K562 (cell line): ENCODE results near the gene CYP11A1. TPM values are rescaled to one million over a fixed set of nuclear protein-coding genes. Genes with fewer than 3 reads are reported as not detected.
"Not testable (repeated sequence)": the region's sequence is repeated elsewhere in the genome, so short reads cannot be mapped to it uniquely, and the experiment has no call there.

Experiments used
- ATAC-seq: fragments of 200-7000 bp; cut with Tn5 transposase; 3 replicates; pipeline ENCODE4 v1.9.1; 2020; ENCODE audit warnings: moderate library complexity
- BruUV-seq: library from RNA; stranded (reverse); fragments of 400-500 nt; replicated peaks from 2 replicates; lab custom pipeline; 2021; lab: Mats Ljungman, UMichigan
- CTCF ChIA-PET: fragments of 300-600 bp; formaldehyde crosslinking; extraction: SDS; loops from one replicate; lab custom pipeline; 2021; ENCODE audit warnings: low intra/inter-chr PET ratio; lab: Yijun Ruan, JAX
- POLR2A ChIA-PET: fragments of 300-600, 350-650 bp; sonication (Branson Sonifier 250); formaldehyde crosslinking; extraction: SDS; loops from one replicate; lab custom pipeline; 2021; ENCODE audit warnings: antibody characterized with exemption, inconsistent platforms; lab: Yijun Ruan, JAX
- DNase-seq, 4 experiments: peaks; one replicate each; pipeline versions ENCODE4 v3.0.0 to v3.0.0-alpha.2; 2011 to 2018; ENCODE audit warnings: low spot score in 3 of 4, mixed read lengths in 3 of 4; ENCODE audit errors: extremely low read depth in 1 of 4
- FAIRE-seq: peaks from 2 replicates; lab custom pipeline; 2011; peaks lifted over from hg19 to GRCh38; lab: Jason Lieb, UNC
- H2AFZ ChIP-seq: 2 replicates; pipeline ENCODE4 v1.6.0; 2011; ENCODE audit warnings: low read depth, low read length, control low read depth, inconsistent platforms
- H3K27ac ChIP-seq: fragments of 200-600 bp; 3 replicates; pipeline ENCODE4 v1.8.0; 2011; ENCODE audit warnings: low read depth, mild to moderate bottlenecking, control low read depth, inconsistent platforms, low read length, moderate library complexity, mixed read lengths; ENCODE audit errors: extremely low read depth
- H3K27me3 ChIP-seq, 2 experiments: fragments of 300-600 bp in 1 of 2; 2 replicates in 1 of 2; 3 replicates in 1 of 2; pipeline versions ENCODE4 v1.6.0 to v1.8.0; 2011; ENCODE audit warnings: inconsistent platforms in 2 of 2, low read length in 2 of 2, mild to moderate bottlenecking in 1 of 2, mixed read lengths in 1 of 2, moderate library complexity in 1 of 2; ENCODE audit not compliant: control insufficient read depth in 2 of 2, insufficient read depth in 2 of 2
- H3K36me3 ChIP-seq: fragments of 300-600 bp; 3 replicates; pipeline ENCODE4 v1.8.0; 2011; ENCODE audit warnings: mild to moderate bottlenecking, low read length, inconsistent platforms; ENCODE audit not compliant: control insufficient read depth, insufficient read depth
- H3K4me1 ChIP-seq, 2 experiments: fragments of 200-600 bp in 1 of 2; replicated peaks in 1 of 2; 2 replicates in 1 of 2; 3 replicates in 1 of 2; pipeline versions ENCODE4 v1.5.1 to v1.8.0; 2011; ENCODE audit warnings: inconsistent platforms in 2 of 2, low read length in 2 of 2, mild to moderate bottlenecking in 1 of 2, mixed read lengths in 1 of 2, moderate library complexity in 1 of 2; ENCODE audit not compliant: control insufficient read depth in 2 of 2, insufficient read depth in 2 of 2
- H3K4me2 ChIP-seq: 2 replicates; pipeline ENCODE4 v1.6.1; 2011; ENCODE audit warnings: low read length, control low read depth, inconsistent platforms, mixed read lengths; ENCODE audit not compliant: insufficient read depth
- H3K4me3 ChIP-seq: fragments of 200-600 bp; sonication (generic), shearing (Covaris generic); 2 replicates; pipeline ENCODE4 v1.5.1; 2016; ENCODE audit warnings: control low read depth, inconsistent platforms
- H3K79me2 ChIP-seq: fragments of 200-600 bp; 3 replicates; pipeline ENCODE4 v1.8.0; 2011; ENCODE audit warnings: low read length, inconsistent platforms; ENCODE audit not compliant: control insufficient read depth, insufficient read depth
- H3K9ac ChIP-seq, 2 experiments: 2 replicates each; pipeline versions ENCODE4 v1.6.0 to v1.6.1; 2011; ENCODE audit warnings: low read depth in 2 of 2, low read length in 2 of 2, control low read depth in 1 of 2, inconsistent platforms in 1 of 2, mild to moderate bottlenecking in 1 of 2, mixed read lengths in 1 of 2; ENCODE audit not compliant: insufficient read depth in 1 of 2
- H3K9me1 ChIP-seq: one replicate; pipeline ENCODE4 v1.6.0; 2011; ENCODE audit warnings: inconsistent platforms, mild to moderate bottlenecking, low read length, moderate library complexity; ENCODE audit not compliant: control insufficient read depth, insufficient read depth
- H3K9me3 ChIP-seq: replicated peaks from 2 replicates; pipeline ENCODE4 v1.5.1; 2011; ENCODE audit warnings: low read depth, low read length, inconsistent platforms; ENCODE audit not compliant: control insufficient read depth, insufficient read depth
- H4K20me1 ChIP-seq: replicated peaks from 2 replicates; pipeline ENCODE4 v1.6.1; 2011; ENCODE audit warnings: low read length, inconsistent platforms, mixed read lengths; ENCODE audit not compliant: control insufficient read depth, insufficient read depth
- WGBS: fragments of 100-300 bp; shearing (Covaris generic); methylation state at CpG from one replicate; pipeline ENCODE4 v1.1.6; 2016; ENCODE audit warnings: low coverage, mixed read lengths; ENCODE audit not compliant: insufficient coverage; ENCODE audit errors: missing lambda C conversion rate; 5-methylcytosine and 5-hydroxymethylcytosine counted together
- in situ Hi-C: fragments of 300-500 bp; cut with MboI; formaldehyde crosslinking; loops from 4 replicates; pipeline ENCODE4 v1.15.0; 2018; ENCODE audit warnings: inconsistent platforms, mixed read lengths
- intact Hi-C: fragments of 100-400 bp; cut with micrococcal nuclease; formaldehyde crosslinking; loops from 2 replicates; pipeline ENCODE4 v1.14.2; 2022
- polyA plus RNA-seq, 8 experiments: library from polyadenylated mRNA; depleted of rRNA in 4 of 8; stranded (reverse) in 5 of 8; unstranded in 3 of 8; fragments of >200 nt; fragmentation: Nextera tagmentation in 2 of 8; fragmentation: Illumina TruSeq in 1 of 8; extraction: Ambion mirVana in 2 of 8; extraction: Trizol in 1 of 8; gene quantifications; 2 replicates each; pipeline versions ENCODE4 v1.2.1 to v1.2.3, GENCODE V29; 2011 to 2014; ENCODE audit warnings: inconsistent platforms in 1 of 8, missing spikeins in 1 of 8
- total RNA-seq, 7 experiments: library from RNA; depleted of rRNA in 6 of 7; stranded (reverse); fragments of >200 nt in 6 of 7; fragmentation: Illumina TruSeq in 2 of 7; extraction: Trizol in 2 of 7; gene quantifications; 2 replicates each; pipeline versions ENCODE4 v1.2.1 to v1.2.3, GENCODE V29; 2011 to 2021; ENCODE audit warnings: low replicate concordance in 1 of 7

CYP11A1 gene
- total and polyA plus RNA-seq, 9 of the 15 experiments (the other 6 are each of a cell fraction or from before 2014, with no cell fraction given) = 0.06 to 0.24 (median 0.10) TPM; not detected in 4

GRCh38 chr15:74357514-74357913, 9.9 kb downstream of the CYP11A1 start:
- H3K79me2 ChIP-seq, CTCF ChIA-PET, DNase-seq, in situ Hi-C loops, intact Hi-C loops, H3K9ac ChIP-seq, H3K27ac ChIP-seq, H3K4me1 ChIP-seq, H3K27me3 ChIP-seq, H3K36me3 ChIP-seq, H4K20me1 ChIP-seq, H2AFZ ChIP-seq, H3K4me2 ChIP-seq, H3K4me3 ChIP-seq, BruUV-seq, H3K9me1 ChIP-seq, FAIRE-seq, ATAC-seq, H3K9me3 ChIP-seq: not testable (repeated sequence)
- 4% methylated on average over 7 of the region's 7 CpGs for WGBS
- POLR2A ChIA-PET = interaction anchor here (0.6 to 0.7 kb wide), 2 partner anchors 9 to 96 kb away, joined by 3 read pairs; no protein-coding TSS in a partner anchor

- CTCF ChIA-PET, in situ Hi-C loops, H3K27me3 ChIP-seq, H3K4me2 ChIP-seq, H4K20me1 ChIP-seq, H3K9me3 ChIP-seq, H3K9ac ChIP-seq, ATAC-seq, FAIRE-seq, H2AFZ ChIP-seq, H3K79me2 ChIP-seq, DNase-seq, H3K9me1 ChIP-seq, H3K27ac ChIP-seq, H3K4me1 ChIP-seq, intact Hi-C loops, H3K4me3 ChIP-seq, H3K36me3 ChIP-seq, BruUV-seq: not testable (repeated sequence)
- WGBS = 0% methylated on average over 6 of the region's 6 CpGs
- POLR2A ChIA-PET = interaction anchor here (0.7 kb wide), 1 partner anchor 226 kb away, joined by 3 read pairs; no protein-coding TSS in a partner anchor
These were observed 11.4 kb downstream of the CYP11A1 start for GRCh38 chr15:74356050-74356449.
